Colonic mucosa (tissue), 4 donors: ENCODE measurements around the gene TDO2. TPM values are rescaled to one million over a fixed set of nuclear protein-coding genes. Genes with fewer than 3 reads are reported as not detected.

Source experiments
- DNase-seq: peaks from one replicate; pipeline ENCODE4 v3.0.0-alpha.2; 2020
- H3K27ac ChIP-seq: fragments of 200-600 bp; one replicate; pipeline ENCODE4 v1.8.0; 2021
- H3K27me3 ChIP-seq: fragments of 200-600 bp; one replicate; pipeline ENCODE4 v1.8.0; 2021
- H3K36me3 ChIP-seq: fragments of 200-600 bp; one replicate; pipeline ENCODE4 v1.8.0; 2021
- H3K4me1 ChIP-seq: fragments of 200-600 bp; one replicate; pipeline ENCODE4 v1.8.0; 2021; ENCODE audit warnings: mild to moderate bottlenecking
- H3K4me3 ChIP-seq: fragments of 200-600 bp; one replicate; pipeline ENCODE4 v1.8.0; 2021
- H3K9ac ChIP-seq, 2 donors: one replicate each; pipeline ENCODE4 v1.7.0; 2013; ENCODE audit warnings: control low read depth in 2 of 2, low read depth in 2 of 2, low read length in 2 of 2
- H3K9me3 ChIP-seq: fragments of 200-600 bp; one replicate; pipeline ENCODE4 v1.8.0; 2021
- intact Hi-C: fragments of 100-400 bp; cut with DNase I; formaldehyde crosslinking; loops from one replicate; pipeline ENCODE4 v1.14.1; 2022
- total RNA-seq, 2 donors: library from RNA; stranded (reverse); fragmentation: NEBNext Ultra II Directional in 1 of 2; extraction: Animal tissue kit (Norgen Biotek cat#: 25700) in 1 of 2; gene quantifications; one replicate each; pipeline ENCODE4 v1.2.1, GENCODE V29; 2021
- TF ChIP-seq, protein P1 (sequence below): fragments of 200-600 bp; IDR thresholded peaks from one replicate; pipeline ENCODE4 v1.8.0; 2022; ENCODE audit warnings: antibody characterized with exemption, mild to moderate bottlenecking
- donor health status: healthy.
- donor health status: DM: no; HTN: no; CAD: no.
- donor health status: DM: no; HTN: no; CAD: no.

The TDO2 gene
- total RNA-seq, 2 donors from 2014 or later = 0.27 to 1.4 TPM

DNA sequence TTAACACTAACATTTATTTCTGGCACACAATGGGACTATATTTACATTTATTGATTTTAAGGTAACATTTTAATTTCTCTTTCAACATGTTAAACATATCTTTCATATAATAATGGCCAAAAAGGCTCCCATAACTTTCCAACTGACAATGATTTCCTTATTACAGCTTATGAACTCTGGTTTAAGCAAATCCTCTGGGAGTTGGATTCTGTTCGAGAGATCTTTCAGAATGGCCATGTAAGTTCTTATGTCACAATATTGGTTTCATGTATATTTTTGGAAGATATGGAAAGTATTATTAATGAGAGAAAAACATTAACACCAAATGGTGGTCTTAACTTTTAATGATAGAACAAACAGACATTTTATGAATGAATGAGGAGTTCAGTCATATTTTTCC is 4.1 kb downstream of the TDO2 start:
- Histone ChIP-seq H3K36me3 (no peaks in the 10 kb centered on the region), H3K27me3 (no peaks in the 10 kb centered on the region), H3K9me3 (no peaks in the 10 kb centered on the region), H3K4me1 (no peaks in the 10 kb centered on the region), H3K9ac (no peak overlapping the region), H3K4me3 (no peak overlapping the region), H3K27ac (no peak overlapping the region)
- TF ChIP-seq, protein P1, sequence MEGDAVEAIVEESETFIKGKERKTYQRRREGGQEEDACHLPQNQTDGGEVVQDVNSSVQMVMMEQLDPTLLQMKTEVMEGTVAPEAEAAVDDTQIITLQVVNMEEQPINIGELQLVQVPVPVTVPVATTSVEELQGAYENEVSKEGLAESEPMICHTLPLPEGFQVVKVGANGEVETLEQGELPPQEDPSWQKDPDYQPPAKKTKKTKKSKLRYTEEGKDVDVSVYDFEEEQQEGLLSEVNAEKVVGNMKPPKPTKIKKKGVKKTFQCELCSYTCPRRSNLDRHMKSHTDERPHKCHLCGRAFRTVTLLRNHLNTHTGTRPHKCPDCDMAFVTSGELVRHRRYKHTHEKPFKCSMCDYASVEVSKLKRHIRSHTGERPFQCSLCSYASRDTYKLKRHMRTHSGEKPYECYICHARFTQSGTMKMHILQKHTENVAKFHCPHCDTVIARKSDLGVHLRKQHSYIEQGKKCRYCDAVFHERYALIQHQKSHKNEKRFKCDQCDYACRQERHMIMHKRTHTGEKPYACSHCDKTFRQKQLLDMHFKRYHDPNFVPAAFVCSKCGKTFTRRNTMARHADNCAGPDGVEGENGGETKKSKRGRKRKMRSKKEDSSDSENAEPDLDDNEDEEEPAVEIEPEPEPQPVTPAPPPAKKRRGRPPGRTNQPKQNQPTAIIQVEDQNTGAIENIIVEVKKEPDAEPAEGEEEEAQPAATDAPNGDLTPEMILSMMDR = no peak
- intact Hi-C loops = no loop called here
- no peak for DNase-seq

GRCh38 chr4:155908187-155909139 is 5.0 kb downstream of the TDO2 start:
- H3K4me3 ChIP-seq = no peak overlapping the region
- H3K4me1 ChIP-seq = no peaks in the 10 kb centered on the region
- no peaks in the 10 kb centered on the region for H3K9me3 ChIP-seq
- intact Hi-C loops = no loop called here
- H3K27me3 ChIP-seq = no peaks in the 10 kb centered on the region
- no peak overlapping the region for H3K9ac ChIP-seq
- H3K36me3 ChIP-seq = no peaks in the 10 kb centered on the region
- TF ChIP-seq, protein P1 = no peak
- H3K27ac ChIP-seq = no peak overlapping the region
- DNase-seq = no peak

DNA sequence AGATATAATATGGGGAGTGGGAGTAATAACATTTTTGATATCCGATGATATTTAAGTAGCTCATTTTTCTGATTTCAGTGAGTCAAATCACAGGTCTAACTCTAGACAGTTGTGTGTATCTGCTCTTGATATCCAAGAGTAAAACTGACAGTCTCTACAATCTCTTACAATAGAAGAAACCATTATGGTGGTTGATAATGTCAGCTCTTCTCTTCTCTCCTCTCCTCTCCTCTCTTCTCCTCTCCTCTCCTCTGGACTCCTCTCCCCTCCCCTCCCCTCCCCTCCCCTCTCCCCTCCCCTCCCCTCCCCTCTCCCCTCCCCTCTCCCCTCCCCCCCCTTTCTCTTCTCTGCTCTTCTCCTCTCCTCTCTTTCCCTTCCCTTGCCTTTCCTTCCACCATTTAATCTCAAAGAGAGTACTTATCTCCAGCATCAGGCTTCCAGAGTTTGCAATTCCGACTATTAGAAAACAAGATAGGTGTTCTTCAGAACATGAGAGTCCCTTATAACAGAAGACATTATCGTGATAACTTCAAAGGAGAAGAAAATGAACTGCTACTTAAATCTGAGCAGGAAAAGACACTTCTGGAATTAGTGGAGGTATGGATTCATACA is 6.2 kb downstream of the TDO2 start:
- TF ChIP-seq, protein P1 = no peak
- H3K27me3 ChIP-seq = no peaks in the 10 kb centered on the region
- no peaks in the 10 kb centered on the region for H3K4me1 ChIP-seq
- no peak overlapping the region for H3K4me3 ChIP-seq
- intact Hi-C loops = no loop called here
- H3K9ac ChIP-seq = no peak overlapping the region
- no peak overlapping the region for H3K27ac ChIP-seq
- no peaks in the 10 kb centered on the region for H3K36me3 ChIP-seq
- H3K9me3 ChIP-seq = no peaks in the 10 kb centered on the region
- DNase-seq = no peak

GRCh38 chr4:155911905-155912304 is 8.4 kb downstream of the TDO2 start:
- TF ChIP-seq, protein P1 = no peak
- Histone ChIP-seq H3K4me3 (no peak overlapping the region), H3K4me1 (no peaks in the 10 kb centered on the region), H3K27ac (no peak overlapping the region), H3K9ac (no peak overlapping the region), H3K27me3 (no peaks in the 10 kb centered on the region), H3K9me3 (no peaks in the 10 kb centered on the region), H3K36me3 (no peaks in the 10 kb centered on the region)
- no peak for DNase-seq
- intact Hi-C loops = no loop called here

DNA sequence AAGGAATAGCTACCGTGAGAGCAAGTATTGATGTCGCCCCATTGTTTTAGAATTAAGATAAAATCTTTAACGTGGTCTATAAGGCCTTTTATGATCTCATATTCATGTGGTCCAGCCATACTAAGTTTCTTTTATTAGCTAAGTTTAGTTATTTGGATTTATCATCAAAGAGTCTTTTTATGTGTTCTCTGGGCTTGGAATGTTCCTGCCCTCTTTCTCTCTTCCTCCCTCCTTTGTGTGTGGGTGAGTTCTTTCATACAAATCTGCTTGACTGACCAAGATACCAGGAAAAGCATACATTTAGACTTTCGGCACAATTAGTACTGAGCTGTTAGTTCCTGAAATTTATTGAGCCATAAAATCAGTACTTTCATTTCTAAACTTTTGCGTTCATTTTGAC is 11.3 kb downstream of the TDO2 start:
- intact Hi-C loops = no loop called here
- Histone ChIP-seq H3K9me3 (no peaks in the 10 kb centered on the region), H3K9ac (no peak overlapping the region), H3K36me3 (no peaks in the 10 kb centered on the region), H3K4me3 (no peak overlapping the region), H3K4me1 (no peaks in the 10 kb centered on the region), H3K27me3 (no peaks in the 10 kb centered on the region), H3K27ac (no peak overlapping the region)
- DNase-seq = no peak
- TF ChIP-seq, protein P1 = no peak
